Neutrophil (primary cell): Measurements from ENCODE around the gene GSX2.

Experiments
- H3K27ac ChIP-seq: fragments of 200-600 bp; sonication (generic); 2 replicates; pipeline ENCODE4 v1.5.1; 2016; ENCODE audit warnings: mild to moderate bottlenecking, moderate library complexity
- H3K27me3 ChIP-seq: fragments of 200-600 bp; sonication (generic); 2 replicates; pipeline ENCODE4 v1.6.0; 2016; ENCODE audit warnings: mild to moderate bottlenecking
- H3K36me3 ChIP-seq: fragments of 200-600 bp; sonication (generic); 2 replicates; pipeline ENCODE4 v1.5.1; 2017
- H3K4me1 ChIP-seq, 2 experiments: fragments of 200-600 bp in 1 of 2; sonication (generic) in 1 of 2; 1 replicate in 1 of 2; 2 replicates in 1 of 2; pipeline versions ENCODE4 v1.5.1 to v1.6.1; 2013 to 2016; ENCODE audit warnings: low read depth in 1 of 2, low read length in 1 of 2, mild to moderate bottlenecking in 1 of 2, moderate library complexity in 1 of 2; ENCODE audit not compliant: control insufficient read depth in 1 of 2, insufficient read depth in 1 of 2
- H3K4me3 ChIP-seq, 2 experiments: fragments of 200-600 bp in 1 of 2; sonication (generic) in 1 of 2; 1 replicate in 1 of 2; 2 replicates in 1 of 2; pipeline ENCODE4 v1.5.1; 2013 to 2016; ENCODE audit warnings: low read depth in 1 of 2, low read length in 1 of 2, mild to moderate bottlenecking in 1 of 2, moderate library complexity in 1 of 2
- H3K9me3 ChIP-seq: fragments of 200-600 bp; sonication (generic); 2 replicates; pipeline ENCODE4 v1.5.1; 2016
- CTCF ChIP-seq: fragments of 200-600 bp; sonication (generic); IDR thresholded peaks from 2 replicates; pipeline ENCODE4 v1.5.1; 2016; ENCODE audit warnings: antibody characterized with exemption

GSX2 gene

GRCh38 chr4:54144661-54145171, 44.8 kb downstream of the GSX2 start:
- peaks cover 19% of the 10 kb centered on the region for H3K27me3 ChIP-seq
- no peak overlapping the region for H3K4me3 ChIP-seq
- TF ChIP-seq CTCF: no peak
- no peak overlapping the region for H3K27ac ChIP-seq
- H3K36me3 ChIP-seq: no peaks in the 10 kb centered on the region
- no peaks in the 10 kb centered on the region for H3K4me1 ChIP-seq
- H3K9me3 ChIP-seq: peaks cover 4% of the 10 kb centered on the region

GRCh38 chr4:54146139-54146538, 46.2 kb downstream of the GSX2 start:
- peaks cover 4% of the 10 kb centered on the region for H3K9me3 ChIP-seq
- TF ChIP-seq CTCF: no peak
- H3K36me3 ChIP-seq: no peaks in the 10 kb centered on the region
- H3K4me1 ChIP-seq: no peaks in the 10 kb centered on the region
- no peak overlapping the region for H3K27ac ChIP-seq
- no peak overlapping the region for H3K4me3 ChIP-seq
- H3K27me3 ChIP-seq: peaks cover 33% of the 10 kb centered on the region

- H3K9me3 ChIP-seq: peaks cover 4% of the 10 kb centered on the region
- no peak overlapping the region for H3K27ac ChIP-seq
- H3K4me3 ChIP-seq: no peak overlapping the region
- H3K4me1 ChIP-seq: no peaks in the 10 kb centered on the region
- H3K27me3 ChIP-seq: peaks cover 45% of the 10 kb centered on the region
- no peak for TF ChIP-seq CTCF
- H3K36me3 ChIP-seq: no peaks in the 10 kb centered on the region
Observed at GRCh38 chr4:54149323-54149722, 49.4 kb downstream of the GSX2 start.
